ENCODE results near the gene NTN5. TPM values are rescaled to one million over a fixed set of nuclear protein-coding genes. Genes with fewer than 3 reads are reported as not detected.

Gene NTN5
- total RNA-seq, 1 donor from 2014 or later, result 0.81 TPM

- intact Hi-C loops (cut with micrococcal nuclease), result loop anchor here (10.0 kb wide), 1 partner anchor 1378 kb away; the partner anchor contains the start of gene CCDC9
These were observed 40.1 kb downstream of the NTN5 start for GRCh38 chr19:48632692-48633147.

DNA sequence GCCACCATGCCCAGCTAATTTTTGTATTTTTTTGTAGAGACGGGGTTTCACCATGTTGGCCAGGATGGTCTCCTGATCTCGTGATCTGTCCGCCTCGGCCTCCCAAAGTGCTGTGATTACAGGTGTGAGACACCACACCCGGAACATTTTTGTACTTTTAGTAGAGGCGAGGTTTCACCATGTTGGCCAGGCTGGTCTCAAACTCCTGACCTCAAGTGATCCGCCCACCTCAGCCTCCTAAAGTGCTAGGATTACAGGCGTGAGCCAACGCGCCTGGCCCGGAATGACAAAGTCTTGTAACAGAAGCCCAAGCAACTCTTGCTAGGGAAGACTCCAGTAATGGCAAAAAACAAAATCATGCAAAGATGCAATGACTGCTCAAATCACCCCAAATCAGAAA lies 40.5 kb downstream of the NTN5 start:
- intact Hi-C loops (cut with micrococcal nuclease), result loop anchor here (10.0 kb wide), 1 partner anchor 1377 kb away; the partner anchor contains the start of gene CCDC9

GRCh38 chr19:48631225-48631624 lies 41.6 kb downstream of the NTN5 start:
- intact Hi-C loops (cut with micrococcal nuclease), result loop anchor here (10.0 kb wide), 1 partner anchor 1376 kb away; the partner anchor contains the start of gene CCDC9

DNA sequence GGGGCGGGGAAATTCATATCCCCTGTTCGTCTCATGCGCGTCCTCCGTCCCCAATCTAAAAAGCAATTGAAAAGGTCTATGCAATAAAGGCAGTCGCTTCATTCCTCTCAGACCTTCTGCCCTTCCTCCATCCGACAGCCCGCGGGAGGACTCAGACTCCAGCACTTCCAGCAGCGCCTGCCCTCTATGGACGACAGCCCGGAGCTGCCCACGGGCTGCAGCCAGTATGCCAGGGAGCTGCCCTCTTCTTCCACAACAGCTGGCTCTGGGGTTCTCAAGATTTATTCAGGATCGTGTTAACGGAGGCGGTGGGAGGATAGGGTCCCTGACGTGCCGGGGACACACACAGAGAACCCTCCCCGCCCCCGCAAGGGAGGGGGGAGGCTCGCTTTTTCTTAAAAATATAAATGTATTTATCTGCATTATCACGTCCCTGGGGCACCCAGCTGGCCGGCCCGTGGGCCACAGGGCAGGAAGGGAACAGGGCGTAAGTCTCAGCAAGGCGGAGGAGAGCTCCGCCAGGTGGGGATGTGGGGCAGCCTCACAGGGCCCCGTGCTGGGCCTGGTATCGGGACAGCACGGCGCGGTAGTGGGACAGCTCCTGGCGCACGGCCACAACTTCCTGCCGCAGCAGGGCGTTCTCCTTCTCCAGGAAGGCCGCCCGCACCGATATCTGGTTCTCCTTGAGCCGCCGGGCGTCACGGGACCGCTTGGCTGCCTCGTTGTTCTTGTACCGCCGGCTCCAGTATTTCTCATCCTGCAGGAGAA lies 42.3 kb downstream of the NTN5 start:
- intact Hi-C loops (cut with micrococcal nuclease), result loop anchor here (10.0 kb wide), 1 partner anchor 1376 kb away; the partner anchor contains the start of gene CCDC9

- intact Hi-C loops (cut with micrococcal nuclease), result loop anchor here (10.0 kb wide), 1 partner anchor 1375 kb away; the partner anchor contains the start of gene CCDC9
These were observed 43.1 kb downstream of the NTN5 start for GRCh38 chr19:48629599-48630295.

DNA sequence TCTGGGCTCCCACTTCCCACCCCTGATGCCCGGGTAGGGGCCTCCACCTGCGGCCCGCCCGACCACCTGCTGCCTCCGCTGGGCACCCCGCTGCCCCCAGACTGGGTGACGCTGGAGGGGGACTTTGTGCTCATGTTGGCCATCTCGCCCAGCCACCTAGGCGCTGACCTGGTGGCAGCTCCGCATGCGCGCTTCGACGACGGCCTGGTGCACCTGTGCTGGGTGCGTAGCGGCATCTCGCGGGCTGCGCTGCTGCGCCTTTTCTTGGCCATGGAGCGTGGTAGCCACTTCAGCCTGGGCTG lies 43.6 kb downstream of the NTN5 start:
- intact Hi-C loops (cut with micrococcal nuclease), result no loop called here

DNA sequence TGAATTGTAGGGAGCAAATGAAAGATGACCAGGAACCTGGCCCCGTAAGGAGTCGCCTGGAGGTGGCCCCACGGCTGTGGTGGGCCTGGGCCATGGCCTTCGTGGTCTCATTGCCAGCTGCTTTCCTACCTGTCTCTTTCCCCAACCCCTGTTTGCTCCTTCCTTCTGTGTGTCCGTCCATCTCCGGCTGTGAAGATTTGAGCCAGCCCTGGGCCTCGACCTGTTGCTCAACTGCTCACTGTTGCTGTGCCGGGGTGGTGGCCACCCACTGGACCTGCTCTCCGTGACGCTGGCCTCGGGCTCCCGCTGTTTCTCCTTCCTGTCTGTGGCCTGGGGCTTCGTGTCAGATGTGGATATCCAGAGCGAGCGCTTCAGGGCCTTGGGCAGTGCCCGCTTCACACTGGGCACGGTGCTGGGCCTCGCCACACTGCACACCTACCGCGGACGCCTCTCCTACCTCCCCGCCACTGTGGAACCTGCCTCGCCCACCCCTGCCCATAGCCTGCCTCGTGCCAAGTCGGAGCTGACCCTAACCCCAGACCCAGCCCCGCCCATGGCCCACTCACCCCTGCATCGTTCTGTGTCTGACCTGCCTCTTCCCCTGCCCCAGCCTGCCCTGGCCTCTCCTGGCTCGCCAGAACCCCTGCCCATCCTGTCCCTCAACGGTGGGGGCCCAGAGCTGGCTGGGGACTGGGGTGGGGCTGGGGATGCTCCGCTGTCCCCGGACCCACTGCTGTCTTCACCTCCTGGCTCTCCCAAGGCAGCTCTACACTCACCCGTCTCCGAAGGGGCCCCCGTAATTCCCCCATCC lies 44.1 kb downstream of the NTN5 start:
- intact Hi-C loops (cut with micrococcal nuclease), result no loop called here

- intact Hi-C loops (cut with micrococcal nuclease), result no loop called here
These were observed 44.9 kb downstream of the NTN5 start for GRCh38 chr19:48627865-48628314.

- intact Hi-C loops (cut with micrococcal nuclease), result no loop called here
These were observed 45.5 kb downstream of the NTN5 start for GRCh38 chr19:48627201-48627864.

DNA sequence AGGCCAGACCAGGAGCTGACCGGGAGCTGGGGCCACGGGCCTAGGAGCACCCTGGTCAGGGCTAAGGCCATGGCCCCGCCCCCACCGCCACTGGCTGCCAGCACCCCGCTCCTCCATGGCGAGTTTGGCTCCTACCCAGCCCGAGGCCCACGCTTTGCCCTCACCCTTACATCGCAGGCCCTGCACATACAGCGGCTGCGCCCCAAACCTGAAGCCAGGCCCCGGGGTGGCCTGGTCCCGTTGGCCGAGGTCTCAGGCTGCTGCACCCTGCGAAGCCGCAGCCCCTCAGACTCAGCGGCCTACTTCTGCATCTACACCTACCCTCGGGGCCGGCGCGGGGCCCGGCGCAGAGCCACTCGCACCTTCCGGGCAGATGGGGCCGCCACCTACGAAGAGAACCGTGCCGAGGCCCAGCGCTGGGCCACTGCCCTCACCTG lies 46.9 kb downstream of the NTN5 start:
- intact Hi-C loops (cut with micrococcal nuclease), result no loop called here

DNA sequence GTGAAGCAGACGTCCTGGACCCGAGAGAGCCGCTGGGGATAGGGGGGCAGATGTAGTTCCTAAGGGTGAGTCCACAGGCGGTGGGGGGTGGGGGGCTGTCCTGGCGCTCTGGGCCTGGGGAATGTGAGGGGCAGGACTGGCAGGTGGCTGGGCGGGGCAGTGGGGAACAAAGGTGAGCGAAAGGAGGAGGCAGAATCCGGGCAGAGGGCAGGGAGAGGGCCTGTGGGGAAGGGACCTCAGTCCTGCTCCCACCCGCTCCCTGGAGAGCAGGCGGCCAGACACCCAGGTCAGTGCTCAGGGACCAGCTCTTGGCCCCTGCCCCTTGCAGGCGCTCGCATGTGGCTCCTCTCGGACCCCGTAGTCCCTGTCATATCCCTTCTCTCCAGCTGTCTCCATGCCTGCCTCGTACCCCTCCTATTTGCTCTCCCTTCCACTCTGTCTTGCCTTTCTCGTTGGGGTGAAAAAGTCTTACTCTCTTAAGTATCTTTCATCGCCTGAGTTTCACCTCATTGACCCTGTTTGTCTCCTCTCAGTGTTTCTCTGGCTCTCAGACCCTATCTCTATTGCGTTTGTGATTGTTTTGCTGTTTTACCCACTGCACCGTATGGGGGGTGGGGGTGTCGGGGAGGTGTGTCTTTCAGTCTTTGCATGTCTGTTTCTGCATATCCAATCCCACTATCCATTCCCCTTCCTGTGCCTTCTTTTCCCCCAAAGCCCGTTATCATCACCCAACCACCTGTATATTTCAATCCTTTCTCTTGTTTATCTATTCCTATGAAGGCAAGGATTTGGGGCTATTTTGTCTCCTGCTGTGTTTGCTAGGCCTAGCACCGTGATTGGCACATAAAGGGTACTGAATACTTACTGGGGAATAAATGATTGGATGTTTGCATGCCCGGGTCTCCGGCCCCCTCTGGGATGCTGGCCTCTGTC lies 47.8 kb downstream of the NTN5 start:
- intact Hi-C loops (cut with micrococcal nuclease), result loop anchor here (1.0 kb wide), 1 partner anchor 12 kb away; the partner anchor contains the start of gene DBP

DNA sequence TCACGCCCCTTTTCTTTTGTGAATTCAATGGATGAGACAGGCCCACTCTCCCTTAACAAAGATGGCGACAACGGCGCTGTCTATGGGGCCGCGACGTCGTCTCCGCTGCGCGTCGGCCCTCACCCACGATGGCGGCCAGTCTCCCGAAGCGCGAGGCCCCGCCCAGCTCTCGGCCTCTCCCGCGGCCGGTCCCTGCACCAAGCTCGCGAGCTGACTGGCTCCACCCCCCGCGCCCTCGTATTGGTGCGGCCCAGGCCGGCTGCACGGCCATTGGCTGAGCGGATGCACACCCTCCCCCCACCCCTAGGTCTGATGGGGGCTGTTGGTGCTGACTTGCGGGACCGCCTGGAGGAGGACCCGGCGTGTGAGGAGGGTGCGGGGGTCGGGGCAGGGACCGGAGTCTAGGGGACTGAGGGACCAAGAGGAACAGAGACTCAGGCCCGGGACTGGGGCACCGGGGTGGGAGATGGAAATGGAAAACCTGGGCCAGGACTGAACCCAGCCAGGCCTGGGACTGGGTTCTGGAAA lies 48.7 kb downstream of the NTN5 start:
- intact Hi-C loops (cut with micrococcal nuclease), result loop anchor here (1.0 kb wide), 1 partner anchor 13 kb away; the partner anchor contains the start of gene DBP

DNA sequence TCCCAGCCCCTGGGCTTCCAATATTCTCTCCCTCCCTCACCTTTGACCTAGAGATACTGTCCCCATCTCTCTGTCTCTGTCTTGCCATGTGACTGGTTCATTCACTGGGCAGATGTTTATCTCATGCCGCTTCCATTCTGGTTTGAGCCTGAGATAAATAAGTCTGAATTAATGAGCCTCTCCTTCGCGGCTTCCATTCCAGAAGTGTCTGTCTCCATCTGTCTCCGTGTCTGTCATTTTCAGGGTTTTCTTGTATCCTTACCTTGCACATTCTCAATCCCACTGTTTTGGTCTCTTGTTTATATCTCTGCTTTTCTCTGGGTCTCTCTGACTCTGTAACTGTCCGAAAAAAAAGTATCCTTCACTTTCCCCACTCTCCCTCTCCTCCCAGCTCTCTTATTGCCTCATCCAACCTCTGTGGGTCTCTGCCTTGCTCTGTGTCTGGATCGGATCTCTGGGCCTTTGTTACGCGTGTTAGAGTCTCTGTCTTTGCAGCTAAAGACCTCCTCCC lies 49.2 kb downstream of the NTN5 start:
- intact Hi-C loops (cut with micrococcal nuclease), result loop anchor here (1.0 kb wide), 1 partner anchor 14 kb away; the partner anchor contains the start of gene DBP

- intact Hi-C loops (cut with micrococcal nuclease), result loop anchor here (1.0 to 5.0 kb wide), 13 partner anchors 14 to 1256 kb away; partner anchors contain the start of genes CYTH2, EMP3, GRWD1 and GYS1
These were observed 52.9 kb downstream of the NTN5 start for GRCh38 chr19:48619692-48620585.

- intact Hi-C loops (cut with micrococcal nuclease), result loop anchor here (1.0 to 5.0 kb wide), 13 partner anchors 15 to 1257 kb away; partner anchors contain the start of genes CYTH2, EMP3, GRWD1 and GYS1
These were observed 53.7 kb downstream of the NTN5 start, which contains the start of the genes RPL18 and SPHK2 for GRCh38 chr19:48618916-48619691. Gene RPL18, minus strand, starts transcription at chr19:48619178. Its CDS starts 35 bp downstream, at chr19:48619143. Gene SPHK2, plus strand, starts transcription at chr19:48619506. Its CDS starts 1,009 bp downstream, at chr19:48620515.

DNA sequence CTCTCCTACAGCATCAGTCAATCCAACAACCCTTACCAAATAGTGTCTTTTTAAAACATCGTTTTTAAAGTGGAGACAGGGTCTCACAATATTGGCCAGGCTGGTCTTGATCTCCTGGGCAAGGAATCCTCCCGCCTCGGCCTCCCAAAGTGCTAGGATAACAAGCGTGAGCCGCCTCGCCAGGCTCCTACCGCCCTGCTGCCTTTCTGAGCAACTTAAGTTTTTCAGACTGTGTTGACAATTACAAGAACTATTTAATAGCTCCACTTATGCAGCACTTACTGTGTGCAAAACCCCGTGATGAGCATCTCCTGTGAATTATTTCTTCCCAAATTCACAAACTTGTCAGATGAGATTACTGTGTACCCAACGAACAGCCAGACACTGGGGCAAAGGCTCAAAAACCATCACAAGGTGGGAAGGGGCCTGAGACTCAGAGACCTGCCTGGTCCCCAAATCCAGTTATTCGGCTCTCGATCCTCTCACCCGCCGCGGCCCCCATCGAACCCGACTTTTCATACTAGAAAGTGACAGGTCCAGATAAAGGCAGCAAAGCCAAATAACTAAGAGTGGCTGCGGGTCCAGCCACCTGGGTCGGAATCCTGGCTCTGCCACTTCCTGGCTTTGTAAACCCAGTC lies 54.4 kb downstream of the NTN5 start:
- intact Hi-C loops (cut with micrococcal nuclease), result loop anchor here (2.0 to 5.0 kb wide), 3 partner anchors 286 to 451 kb away; partner anchors contain the start of gene EMP3
